HG03354 (cell line): ENCODE data around the gene RXFP1.
A peak's percentile ranks its signal among the peaks of the same experiment; 100 is the strongest.

Experiments used
- ATAC-seq: cut with Tn5 transposase; IDR thresholded peaks from one replicate; pipeline ENCODE4 v1.9.1; 2021; ENCODE audit warnings: mild to moderate bottlenecking; ENCODE audit not compliant: unreplicated experiment, poor library complexity, severe bottlenecking

The RXFP1 gene

DNA sequence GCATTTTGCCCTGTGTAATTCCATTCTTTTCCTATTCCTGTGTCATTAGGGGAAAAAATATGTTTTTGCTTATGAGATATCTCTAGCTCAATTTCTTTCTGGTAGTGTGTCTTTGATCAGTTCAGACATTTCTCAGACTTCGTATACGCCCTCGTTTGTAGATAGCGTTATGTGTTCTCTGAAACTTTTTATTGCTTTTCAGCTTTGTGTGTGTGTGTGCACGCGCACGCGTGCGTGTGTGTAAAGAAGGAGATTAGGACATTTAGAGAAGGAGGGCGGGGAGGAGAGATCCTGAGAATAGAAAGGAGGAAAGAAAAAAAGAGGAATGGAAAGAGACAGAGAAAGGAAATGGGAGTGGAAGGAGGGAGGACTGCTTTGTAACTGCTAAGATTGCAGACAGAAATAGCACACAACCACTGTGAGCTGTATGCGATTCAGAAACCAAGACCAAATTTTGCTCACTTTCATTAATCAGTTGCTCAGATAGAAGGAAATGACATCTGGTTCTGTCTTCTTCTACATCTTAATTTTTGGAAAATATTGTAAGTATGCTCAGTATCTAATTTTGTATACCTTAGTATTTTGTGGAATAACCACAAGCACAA lies at the start of gene RXFP1:
Gene RXFP1 (plus strand): TSS at position 399 of the 605 bp plus-strand sequence. CDS start 95 bp downstream, at position 494.
- ATAC-seq, result no peak

DNA sequence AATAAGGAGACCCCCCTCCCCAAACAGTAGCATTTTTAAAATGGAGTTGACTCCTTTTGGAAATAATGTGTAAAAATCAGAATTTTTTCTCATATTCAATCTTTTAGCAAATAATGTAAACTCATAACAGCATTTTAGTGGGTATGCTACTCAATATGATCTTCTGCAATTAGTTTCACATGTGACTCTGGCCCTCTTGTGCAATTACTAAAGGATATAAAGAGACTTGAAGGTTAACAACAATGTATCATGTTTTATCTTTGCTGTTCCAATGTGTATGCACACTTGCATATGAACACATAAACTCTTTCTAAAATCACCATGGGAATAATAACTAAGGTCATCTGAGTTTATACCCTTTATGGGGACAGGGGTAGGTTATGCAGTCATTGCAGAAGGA lies 39.9 kb upstream of the RXFP1 start:
- no peak for ATAC-seq

- no peak for ATAC-seq
Observed at GRCh38 chr4:158484173-158484885, 37.4 kb upstream of the RXFP1 start.

DNA sequence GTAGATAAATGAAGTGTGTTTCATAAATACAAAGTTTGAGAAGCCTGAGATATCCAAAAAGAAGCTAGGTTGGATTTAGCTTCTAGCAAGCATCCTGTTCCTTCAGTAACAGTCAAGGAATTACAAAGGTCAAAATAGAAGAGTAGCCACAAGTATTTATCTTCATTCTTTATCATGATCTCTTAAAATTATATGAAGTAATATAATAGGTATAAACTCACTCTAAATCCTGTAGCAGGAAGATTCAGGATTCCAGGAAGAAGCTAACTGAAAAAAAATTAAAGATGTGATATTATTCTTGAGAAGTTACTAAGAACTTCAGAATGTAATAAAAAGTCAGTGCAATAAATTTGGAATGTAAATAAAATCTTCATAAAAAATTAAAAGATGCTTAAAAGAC lies 31.1 kb upstream of the RXFP1 start:
- ATAC-seq, result no peak

- ATAC-seq, result no peak
Observed at GRCh38 chr4:158492391-158492790, 29.3 kb upstream of the RXFP1 start.

GRCh38 chr4:158496030-158496741 lies 25.5 kb upstream of the RXFP1 start:
- ATAC-seq, result peak; percentile 60

DNA sequence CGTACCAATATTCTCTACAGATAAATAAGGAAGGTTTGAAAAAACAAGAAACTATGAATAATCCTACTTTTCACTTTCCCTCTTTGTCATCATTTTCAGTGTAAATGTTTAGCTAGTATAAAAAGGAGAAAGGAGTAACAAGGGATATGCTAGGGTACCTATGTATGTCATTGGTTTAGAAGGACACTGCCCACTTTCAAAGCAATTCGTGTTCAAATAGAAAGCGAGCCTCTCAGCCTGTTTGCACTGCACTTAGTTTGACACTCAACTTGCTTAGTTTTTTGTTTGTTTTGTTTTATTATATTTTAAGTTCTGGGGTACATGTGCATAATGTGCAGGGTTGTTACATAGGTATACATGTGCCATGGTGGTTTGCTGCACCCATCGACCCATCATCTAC lies 21.6 kb upstream of the RXFP1 start:
- ATAC-seq, result no peak

DNA sequence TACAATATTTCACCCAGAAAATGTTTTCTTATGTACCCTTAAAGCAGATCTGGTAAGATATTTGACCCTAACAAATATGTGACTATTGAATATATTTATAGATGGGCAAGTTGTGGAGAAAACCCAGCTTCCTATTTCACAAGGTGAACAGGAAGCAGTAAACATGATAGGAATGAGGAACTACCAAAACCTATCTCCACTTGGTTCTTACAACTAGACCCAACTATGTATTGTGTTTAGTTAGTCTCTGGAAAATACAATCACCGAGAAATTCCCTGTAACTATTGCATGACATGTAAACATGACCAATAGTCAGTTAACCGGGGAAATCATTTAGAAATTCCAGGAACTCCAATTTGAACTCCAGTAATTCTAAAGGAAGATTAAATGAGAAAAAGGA lies 8.4 kb upstream of the RXFP1 start:
- no peak for ATAC-seq

DNA sequence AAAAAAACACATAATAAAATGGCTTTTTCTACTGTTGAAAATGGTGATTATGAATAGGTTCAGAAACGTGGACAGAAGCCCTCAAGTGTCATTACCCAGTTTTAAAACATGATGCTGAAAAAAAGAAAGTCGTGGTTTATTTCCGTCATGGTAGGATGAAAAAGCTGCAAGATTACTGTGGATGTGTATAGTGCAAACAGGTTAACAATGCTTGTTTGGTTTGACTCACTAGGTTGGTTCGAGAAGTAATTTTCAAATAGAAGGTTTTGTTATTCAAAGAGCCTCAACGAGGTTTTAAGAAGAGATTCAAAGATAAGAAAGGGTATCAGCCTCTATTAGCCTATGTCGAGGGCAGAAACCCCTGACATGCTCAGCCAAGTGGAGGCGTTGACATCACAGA lies 2.5 kb upstream of the RXFP1 start:
- no peak for ATAC-seq

- ATAC-seq, result no peak
Observed at GRCh38 chr4:158523990-158524535, 2.4 kb downstream of the RXFP1 start.

- ATAC-seq, result no peak
Observed at GRCh38 chr4:158527516-158527915, 5.8 kb downstream of the RXFP1 start.

DNA sequence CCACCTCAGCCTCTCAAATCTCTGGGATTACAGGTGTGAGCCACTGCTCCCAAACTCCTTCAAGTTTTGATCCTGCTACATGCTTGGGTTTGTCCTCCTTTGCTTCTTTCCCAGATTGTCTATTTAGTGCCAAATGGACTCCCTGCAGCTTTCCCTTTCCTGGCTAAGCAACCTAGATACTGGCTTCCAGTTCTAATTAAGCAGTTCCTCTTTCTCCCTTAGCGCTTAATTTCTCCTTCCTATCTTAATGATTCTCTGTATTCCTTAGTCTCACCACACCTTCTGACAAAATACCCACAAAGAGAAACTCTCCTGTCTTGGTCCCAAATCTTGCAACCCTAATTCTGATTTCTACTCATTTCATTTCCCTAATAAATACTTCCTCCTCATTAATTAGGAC lies 7.8 kb downstream of the RXFP1 start:
- ATAC-seq, result no peak

GRCh38 chr4:158530381-158530780 lies 8.7 kb downstream of the RXFP1 start:
- no peak for ATAC-seq

- ATAC-seq, result no peak
Observed at GRCh38 chr4:158530898-158531297, 9.2 kb downstream of the RXFP1 start.

- ATAC-seq, result no peak
Observed at GRCh38 chr4:158532556-158533231, 11.0 kb downstream of the RXFP1 start.

DNA sequence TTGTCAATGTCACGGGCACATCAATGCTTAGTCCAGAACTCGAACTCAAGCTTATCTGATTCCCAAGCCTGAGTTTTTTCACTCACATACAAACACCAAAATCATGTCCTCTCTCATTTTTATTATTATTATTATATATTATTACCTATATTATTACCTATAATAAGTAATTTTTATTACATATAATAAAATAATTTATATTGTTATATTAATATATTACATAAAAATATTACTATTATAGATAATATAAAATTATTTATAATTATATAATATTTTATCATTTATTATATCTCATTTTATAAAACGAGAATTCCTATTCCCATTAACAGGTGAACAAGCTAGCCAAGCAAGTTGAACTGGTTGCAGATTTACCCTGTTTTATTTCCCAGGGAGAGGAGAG lies 13.0 kb downstream of the RXFP1 start:
- ATAC-seq, result no peak

DNA sequence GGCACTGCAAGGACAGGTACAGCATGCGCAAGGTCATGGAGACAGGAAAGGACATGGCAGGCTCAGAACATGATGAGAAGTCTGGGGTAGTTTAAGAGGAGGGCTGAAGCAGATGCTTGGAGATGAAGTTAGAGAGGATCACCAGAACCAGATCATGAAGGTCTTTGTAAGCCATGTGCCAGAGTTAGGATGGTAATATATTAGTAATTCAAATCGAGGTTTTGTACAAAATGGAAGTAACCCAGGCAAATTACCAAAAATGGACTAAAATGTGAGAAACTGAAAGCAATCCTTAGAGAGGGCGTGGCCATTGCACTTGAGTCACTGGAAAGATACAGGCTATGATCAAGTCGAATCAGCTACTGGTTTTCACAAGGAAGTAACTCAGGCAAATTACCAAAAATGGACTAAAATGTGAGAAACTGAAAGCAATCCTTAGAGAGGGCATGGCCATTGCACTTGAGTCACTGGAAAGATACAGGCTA lies 13.5 kb downstream of the RXFP1 start:
- peak; percentile 67 for ATAC-seq

DNA sequence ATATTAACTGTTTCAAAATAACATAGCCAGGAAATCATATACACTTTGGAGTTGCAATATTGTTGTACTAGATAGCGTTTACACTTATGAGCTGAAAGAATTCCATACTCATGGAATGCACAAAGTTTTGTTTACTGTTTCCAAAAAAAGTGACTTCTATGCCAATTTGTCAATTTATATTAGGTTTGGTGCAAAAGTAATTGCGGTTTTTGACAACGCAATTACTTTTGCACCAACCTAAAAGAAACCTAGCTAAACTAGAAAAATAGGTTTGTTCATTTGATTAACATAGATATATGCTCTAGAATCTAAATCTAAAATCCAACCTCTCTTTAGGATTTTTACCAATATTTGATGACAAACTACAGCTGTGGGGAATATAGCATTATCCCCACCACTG lies 15.2 kb downstream of the RXFP1 start:
- no peak for ATAC-seq

DNA sequence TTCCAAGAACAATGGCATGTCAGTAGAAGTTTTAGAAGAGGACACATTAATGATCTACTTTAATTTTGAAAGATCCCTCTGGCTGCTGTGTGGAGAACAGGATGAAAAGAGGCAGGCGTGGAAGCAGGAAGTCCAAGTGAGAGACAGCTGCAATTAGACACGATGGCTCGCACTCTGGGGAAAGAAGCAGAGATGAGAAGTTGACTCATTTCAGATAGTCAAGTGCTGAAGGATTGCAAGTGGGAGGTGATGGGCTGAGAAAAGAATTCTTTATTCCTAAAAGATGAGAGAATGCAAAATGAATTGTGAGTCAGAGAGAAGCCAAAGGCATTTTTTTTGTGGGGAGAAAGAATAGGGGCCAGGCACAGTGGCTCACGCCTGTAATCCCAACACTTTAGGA lies 16.5 kb downstream of the RXFP1 start:
- no peak for ATAC-seq

GRCh38 chr4:158538911-158539310 lies 17.2 kb downstream of the RXFP1 start:
- ATAC-seq, result no peak
